ENCODE measurements around the gene ENAM. TPM values are rescaled to one million over a fixed set of nuclear protein-coding genes. Genes with fewer than 3 reads are reported as not detected.

ENAM gene
- total and polyA plus RNA-seq, 10 donors = 0.02 to 0.30 (median 0.15) TPM; not detected in 6

DNA sequence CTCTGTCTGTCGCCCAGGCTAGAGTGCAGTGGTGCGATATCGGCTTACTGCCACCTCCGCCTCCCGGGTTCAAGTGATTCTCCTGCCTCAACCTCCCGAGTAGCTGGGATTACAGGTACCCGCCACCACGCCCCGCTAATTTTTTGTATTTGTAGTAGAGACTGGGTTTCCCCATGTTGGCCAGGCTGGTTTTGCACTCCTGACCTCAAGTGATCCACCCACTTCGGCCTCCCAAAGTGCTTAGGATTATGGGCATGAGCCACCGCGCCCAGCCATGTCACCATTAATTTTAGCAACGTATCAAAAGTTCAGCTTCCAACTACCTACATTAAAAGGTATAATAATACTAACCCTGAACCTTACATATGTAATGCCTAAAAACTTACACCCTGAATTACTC, 58.8 kb downstream of the ENAM start:
- TF ChIP-seq POLR2AphosphoS5 (IDR thresholded peaks at IDR 0.05) = no peak
- TF ChIP-seq, protein P1, sequence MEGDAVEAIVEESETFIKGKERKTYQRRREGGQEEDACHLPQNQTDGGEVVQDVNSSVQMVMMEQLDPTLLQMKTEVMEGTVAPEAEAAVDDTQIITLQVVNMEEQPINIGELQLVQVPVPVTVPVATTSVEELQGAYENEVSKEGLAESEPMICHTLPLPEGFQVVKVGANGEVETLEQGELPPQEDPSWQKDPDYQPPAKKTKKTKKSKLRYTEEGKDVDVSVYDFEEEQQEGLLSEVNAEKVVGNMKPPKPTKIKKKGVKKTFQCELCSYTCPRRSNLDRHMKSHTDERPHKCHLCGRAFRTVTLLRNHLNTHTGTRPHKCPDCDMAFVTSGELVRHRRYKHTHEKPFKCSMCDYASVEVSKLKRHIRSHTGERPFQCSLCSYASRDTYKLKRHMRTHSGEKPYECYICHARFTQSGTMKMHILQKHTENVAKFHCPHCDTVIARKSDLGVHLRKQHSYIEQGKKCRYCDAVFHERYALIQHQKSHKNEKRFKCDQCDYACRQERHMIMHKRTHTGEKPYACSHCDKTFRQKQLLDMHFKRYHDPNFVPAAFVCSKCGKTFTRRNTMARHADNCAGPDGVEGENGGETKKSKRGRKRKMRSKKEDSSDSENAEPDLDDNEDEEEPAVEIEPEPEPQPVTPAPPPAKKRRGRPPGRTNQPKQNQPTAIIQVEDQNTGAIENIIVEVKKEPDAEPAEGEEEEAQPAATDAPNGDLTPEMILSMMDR (IDR thresholded peaks at IDR 0.05 in 8 of 11, conservative IDR thresholded peaks at IDR 0.05 in 3 of 11) = no peak
- no peak for TF ChIP-seq POLR2A (IDR thresholded peaks at IDR 0.05)
- intact Hi-C loops (cut with DNase I; ENCODE audit: low total_unique reads) = loop anchor here (10.0 kb wide), 1 partner anchor 307 kb away; the partner anchor contains the start of gene DCK
- Histone ChIP-seq H3K27me3 (replicated peaks in 1 of 7) (no peaks in the 10 kb centered on the region), H3K4me3 (peak overlapping the region; percentile 73 to 84 (median 82)), H3K27ac (peak overlapping the region; percentile 89 to 99 (median 92)), H3K4me1 (peaks cover 26 to 49% (median 45%) of the 10 kb centered on the region in 6 donors), H3K36me3 (peaks cover 0 to 20% (median 5%) of the 10 kb centered on the region in 6 donors), H3K9me3 (no peaks in the 10 kb centered on the region)
- WGBS, 5 donors = 68 to 74% (median 69%) methylated on average over 13 of the region's 13 CpGs
- peak; percentile 73 for DNase-seq

DNA sequence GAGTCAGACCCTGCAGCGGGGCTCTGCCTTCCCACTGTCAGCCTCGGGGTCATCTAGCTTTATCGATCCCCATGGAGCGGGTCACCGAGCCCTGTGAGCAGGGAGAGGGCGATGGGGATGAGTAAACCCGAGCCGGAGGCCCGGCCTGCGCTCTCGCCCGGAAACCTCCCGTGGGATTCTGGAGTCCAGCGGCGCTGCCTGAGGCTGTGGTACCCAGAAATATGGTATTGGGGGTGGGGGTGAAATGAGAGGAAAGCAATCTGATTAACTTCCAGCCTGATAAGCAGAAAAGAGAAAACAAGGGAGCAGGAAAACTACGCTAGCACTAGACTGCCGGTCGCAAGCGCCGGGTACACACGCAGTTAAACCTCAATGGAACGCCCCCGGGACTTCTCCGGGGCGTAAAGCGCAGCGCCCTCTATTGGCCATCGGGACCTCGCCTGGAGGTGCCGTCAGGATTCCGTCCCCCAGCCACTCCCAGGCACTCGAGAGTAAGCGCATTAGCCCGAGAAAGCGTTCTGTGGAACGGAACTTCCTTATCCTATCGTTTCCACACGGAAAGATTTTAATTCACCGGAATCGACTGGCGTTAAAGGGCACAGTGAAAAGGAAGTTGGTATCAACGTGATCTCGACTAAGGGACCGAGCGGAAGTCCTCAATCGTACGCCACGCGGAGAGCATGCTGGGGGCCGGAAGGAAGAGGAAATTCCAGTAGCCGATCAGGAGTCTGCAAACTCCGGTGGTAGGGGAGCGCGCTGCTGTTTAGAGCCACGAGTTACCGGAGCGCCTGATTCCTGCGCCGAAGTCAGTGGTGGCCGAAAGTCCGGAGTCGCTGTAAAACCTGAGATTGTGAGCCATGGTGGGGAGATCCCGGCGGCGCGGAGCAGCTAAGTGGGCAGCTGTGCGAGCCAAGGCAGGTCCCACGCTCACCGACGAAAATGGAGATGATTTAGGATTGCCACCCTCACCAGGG, 59.6 kb downstream of the ENAM start, which contains the start of gene UTP3:
TSS of gene UTP3 (plus strand) at position 712 of the 974 bp plus-strand sequence. CDS start at position 858, 146 bp downstream.
- Histone ChIP-seq H3K27ac (peak within 1 kb of the TSS; percentile 89 to 99 (median 92)), H3K36me3 (peaks cover 0 to 27% (median 5%) of the 10 kb centered on the region in 6 donors), H3K27me3 (replicated peaks in 1 of 7) (no peaks in the 10 kb centered on the region), H3K4me1 (peaks cover 26 to 56% (median 49%) of the 10 kb centered on the region in 6 donors), H3K4me3 (peak within 1 kb of the TSS; percentile 73 to 84 (median 82)), H3K9me3 (no peaks in the 10 kb centered on the region)
- WGBS, 5 donors = 0 to 1% (median 0%) methylated on average over 54 to 70 of the region's 70 CpGs
- peak; percentile 97 for DNase-seq
- intact Hi-C loops (cut with DNase I; ENCODE audit: low total_unique reads) = loop anchor here (10.0 kb wide), 1 partner anchor 307 kb away; the partner anchor contains the start of gene DCK
- TF ChIP-seq POLR2AphosphoS5 (IDR thresholded peaks at IDR 0.05) (peak; percentile 91 to 95 (median 93)), POLR2A (IDR thresholded peaks at IDR 0.05) (peak in 1 of 3 donors; percentile 26)
- TF ChIP-seq, protein P1 (IDR thresholded peaks at IDR 0.05 in 8 of 11, conservative IDR thresholded peaks at IDR 0.05 in 3 of 11) = peak; percentile 83 to 99 (median 97)

DNA sequence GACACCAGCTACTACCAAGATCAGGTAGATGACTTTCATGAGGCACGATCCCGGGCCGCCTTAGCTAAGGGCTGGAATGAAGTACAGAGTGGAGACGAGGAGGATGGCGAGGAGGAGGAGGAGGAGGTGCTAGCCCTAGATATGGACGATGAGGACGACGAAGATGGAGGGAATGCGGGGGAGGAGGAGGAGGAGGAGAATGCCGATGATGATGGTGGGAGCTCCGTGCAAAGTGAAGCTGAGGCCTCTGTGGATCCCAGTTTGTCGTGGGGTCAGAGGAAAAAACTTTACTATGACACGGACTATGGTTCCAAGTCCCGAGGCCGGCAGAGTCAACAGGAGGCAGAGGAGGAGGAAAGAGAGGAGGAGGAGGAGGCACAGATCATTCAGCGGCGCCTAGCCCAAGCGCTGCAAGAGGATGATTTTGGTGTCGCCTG, 60.3 kb downstream of the ENAM start:
- no peaks in the 10 kb centered on the region for H3K27me3 ChIP-seq (replicated peaks in 1 of 7)
- TF ChIP-seq POLR2AphosphoS5 (IDR thresholded peaks at IDR 0.05) (no peak), POLR2A (IDR thresholded peaks at IDR 0.05) (no peak)
- TF ChIP-seq, protein P1 (IDR thresholded peaks at IDR 0.05 in 8 of 11, conservative IDR thresholded peaks at IDR 0.05 in 3 of 11) = no peak
- WGBS, 5 donors = 1 to 4% (median 2%) methylated on average over 19 of the region's 19 CpGs
- intact Hi-C loops (cut with DNase I; ENCODE audit: low total_unique reads) = loop anchor here (10.0 kb wide), 1 partner anchor 306 kb away; the partner anchor contains the start of gene DCK
- peaks cover 26 to 61% (median 49%) of the 10 kb centered on the region in 6 donors for H3K4me1 ChIP-seq
- peak; percentile 75 for DNase-seq
- peaks cover 0 to 31% (median 5%) of the 10 kb centered on the region in 6 donors for H3K36me3 ChIP-seq
- no peaks in the 10 kb centered on the region for H3K9me3 ChIP-seq
- H3K27ac ChIP-seq = peak overlapping the region; percentile 89 to 99 (median 92)
- peak overlapping the region; percentile 73 to 84 (median 82) for H3K4me3 ChIP-seq
